Panc1 (cell line): ENCODE results near the gene CSF1R. TPM values are rescaled to one million over a fixed set of nuclear protein-coding genes. Genes with fewer than 3 reads are reported as not detected.

ENCODE experiments used
- ATAC-seq: fragments of 200-7000 bp; cut with Tn5 transposase; 2 replicates; pipeline ENCODE4 v1.9.1; 2020; ENCODE audit warnings: mild to moderate bottlenecking, moderate library complexity
- BruUV-seq: library from RNA; stranded (reverse); fragments of 400-500 nt; replicated peaks from 2 replicates; lab custom pipeline; 2021; lab: Mats Ljungman, UMichigan
- CTCF ChIA-PET: fragments of 300-600 bp; sonication (Branson Sonifier 250); formaldehyde crosslinking; loops from one replicate; lab custom pipeline; 2022; ENCODE audit warnings: antibody characterized with exemption; lab: Charles Lee
- POLR2A ChIA-PET: fragments of 300-600 bp; sonication (Branson Sonifier 250); formaldehyde crosslinking; loops from one replicate; lab custom pipeline; 2022; ENCODE audit warnings: antibody characterized with exemption; lab: Charles Lee
- DNase-seq: peaks from one replicate; pipeline ENCODE4 v3.0.0-alpha.2; 2010; ENCODE audit warnings: low read depth, low spot score
- H3K27ac ChIP-seq: 2 replicates; pipeline ENCODE4 v1.5.1; 2011; ENCODE audit warnings: mild to moderate bottlenecking, low read length, inconsistent platforms
- H3K27me3 ChIP-seq: fragments of 200-500 bp; sonication (Bioruptor generic); 2 replicates; pipeline ENCODE4 v1.6.0; 2014; ENCODE audit warnings: low read length, inconsistent platforms; ENCODE audit not compliant: control insufficient read depth, insufficient read depth
- H3K36me3 ChIP-seq: fragments of 200-500 bp; sonication (Bioruptor generic); 2 replicates; pipeline ENCODE4 v1.5.1; 2014; ENCODE audit warnings: inconsistent platforms, mild to moderate bottlenecking, low read length, moderate library complexity; ENCODE audit not compliant: control insufficient read depth, insufficient read depth
- H3K4me1 ChIP-seq: 2 replicates; pipeline ENCODE4 v1.5.1; 2011; ENCODE audit warnings: inconsistent platforms, mild to moderate bottlenecking, low read length, moderate library complexity; ENCODE audit not compliant: control insufficient read depth, insufficient read depth
- H3K4me3 ChIP-seq, 2 experiments: 2 replicates each; pipeline ENCODE4 v1.5.1; 2011 to 2012; ENCODE audit warnings: low read depth in 2 of 2, low read length in 2 of 2, mild to moderate bottlenecking in 2 of 2, inconsistent platforms in 1 of 2, moderate library complexity in 1 of 2
- H3K9me3 ChIP-seq: fragments of 200-500 bp; sonication (Bioruptor generic); 2 replicates; pipeline ENCODE4 v1.5.1; 2014; ENCODE audit warnings: low read depth, mild to moderate bottlenecking, inconsistent platforms, low read length, moderate library complexity; ENCODE audit not compliant: control insufficient read depth, insufficient read depth
- POLR2AphosphoS5 ChIP-seq: IDR thresholded peaks from 2 replicates; pipeline ENCODE4 v1.6.1; 2012; ENCODE audit warnings: mild to moderate bottlenecking, low read depth, low read length, moderate library complexity
- SIN3A ChIP-seq: IDR thresholded peaks from 2 replicates; pipeline ENCODE4 v1.6.1; 2012; ENCODE audit warnings: low read depth, mild to moderate bottlenecking, low read length, moderate library complexity, borderline replicate concordance; ENCODE audit not compliant: insufficient read depth
- TCF7L2 ChIP-seq: IDR thresholded peaks from 2 replicates; pipeline ENCODE4 v1.6.1; 2011; ENCODE audit warnings: mild to moderate bottlenecking, low read depth, low read length, inconsistent platforms
- in situ Hi-C: cut with HindIII; loops from 2 replicates; pipeline ENCODE4 v1.10.0; 2016; ENCODE audit warnings: low sequenced_read_pairs, low pct_unique_long_range_greater_than_20kb
- intact Hi-C: fragments of 100-400 bp; cut with micrococcal nuclease; formaldehyde crosslinking; loops from one replicate; pipeline ENCODE4 v1.10.0; 2022; ENCODE audit not compliant: unreplicated experiment
- total RNA-seq: library from RNA; stranded (reverse); gene quantifications from one replicate; pipeline ENCODE4 v1.2.1, GENCODE V29; 2021; ENCODE audit not compliant: unreplicated experiment
- TF ChIP-seq, protein P1 (sequence below), 2 experiments: IDR thresholded peaks; 2 replicates each; pipeline ENCODE4 v1.6.1; 2011 to 2012; ENCODE audit warnings: low read depth in 2 of 2, control low read depth in 1 of 2, low read length in 1 of 2, mild to moderate bottlenecking in 1 of 2, moderate library complexity in 1 of 2; ENCODE audit not compliant: insufficient read depth in 1 of 2
- TF ChIP-seq, protein P2 (sequence below): fragments of 450-650 bp; IDR thresholded peaks from 2 replicates; pipeline ENCODE4 v1.5.1; 2017; ENCODE audit warnings: mild to moderate bottlenecking

Gene CSF1R
- total RNA-seq, 1 experiment from 2014 or later: 0.05 TPM

DNA sequence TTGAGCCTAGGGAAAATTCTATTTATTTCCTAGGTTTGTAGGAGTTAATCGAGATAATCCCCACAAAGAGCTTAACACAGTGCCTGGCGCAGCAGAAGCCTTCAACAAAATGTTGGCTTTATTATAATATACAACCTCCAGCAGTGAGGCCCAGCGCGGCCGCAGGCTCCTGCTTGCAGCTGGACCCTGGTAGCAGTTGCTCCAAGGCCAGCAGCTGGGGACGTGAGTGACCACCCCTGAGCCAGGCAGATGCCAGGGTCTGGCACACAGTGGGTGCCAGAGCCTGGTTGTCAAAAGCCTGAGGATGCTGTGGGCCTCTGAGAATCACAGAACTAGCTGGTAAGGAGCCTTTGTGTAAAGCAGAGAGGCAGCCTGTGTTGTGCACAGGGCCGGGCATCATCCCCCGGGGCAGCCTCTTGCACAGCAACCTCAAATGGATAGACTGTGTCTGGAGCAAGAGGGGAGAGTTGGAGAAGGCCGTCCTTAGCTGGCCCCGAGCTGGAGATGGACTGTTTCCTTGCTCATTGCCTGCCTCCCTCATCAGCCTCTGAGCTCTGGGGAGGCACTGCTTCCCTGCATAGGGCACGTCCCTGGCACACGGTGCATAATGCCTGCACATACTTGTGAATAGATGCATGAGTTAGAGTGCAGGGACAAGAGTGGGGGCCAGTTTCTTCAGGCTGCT is 17.3 kb downstream of the CSF1R start:
- Histone ChIP-seq H3K9me3 (no peaks in the 10 kb centered on the region), H3K27ac (no peak overlapping the region), H3K27me3 (no peaks in the 10 kb centered on the region), H3K4me3 (no peak overlapping the region), H3K4me1 (no peaks in the 10 kb centered on the region), H3K36me3 (no peaks in the 10 kb centered on the region)
- intact Hi-C loops (no loop called here), in situ Hi-C loops (no loop called here)
- CTCF ChIA-PET: no interaction called here
- no peak for DNase-seq
- ATAC-seq: no peak; the same call in 1 of the 2 replicates
- no peak for TF ChIP-seq SIN3A
- TF ChIP-seq, protein P1, sequence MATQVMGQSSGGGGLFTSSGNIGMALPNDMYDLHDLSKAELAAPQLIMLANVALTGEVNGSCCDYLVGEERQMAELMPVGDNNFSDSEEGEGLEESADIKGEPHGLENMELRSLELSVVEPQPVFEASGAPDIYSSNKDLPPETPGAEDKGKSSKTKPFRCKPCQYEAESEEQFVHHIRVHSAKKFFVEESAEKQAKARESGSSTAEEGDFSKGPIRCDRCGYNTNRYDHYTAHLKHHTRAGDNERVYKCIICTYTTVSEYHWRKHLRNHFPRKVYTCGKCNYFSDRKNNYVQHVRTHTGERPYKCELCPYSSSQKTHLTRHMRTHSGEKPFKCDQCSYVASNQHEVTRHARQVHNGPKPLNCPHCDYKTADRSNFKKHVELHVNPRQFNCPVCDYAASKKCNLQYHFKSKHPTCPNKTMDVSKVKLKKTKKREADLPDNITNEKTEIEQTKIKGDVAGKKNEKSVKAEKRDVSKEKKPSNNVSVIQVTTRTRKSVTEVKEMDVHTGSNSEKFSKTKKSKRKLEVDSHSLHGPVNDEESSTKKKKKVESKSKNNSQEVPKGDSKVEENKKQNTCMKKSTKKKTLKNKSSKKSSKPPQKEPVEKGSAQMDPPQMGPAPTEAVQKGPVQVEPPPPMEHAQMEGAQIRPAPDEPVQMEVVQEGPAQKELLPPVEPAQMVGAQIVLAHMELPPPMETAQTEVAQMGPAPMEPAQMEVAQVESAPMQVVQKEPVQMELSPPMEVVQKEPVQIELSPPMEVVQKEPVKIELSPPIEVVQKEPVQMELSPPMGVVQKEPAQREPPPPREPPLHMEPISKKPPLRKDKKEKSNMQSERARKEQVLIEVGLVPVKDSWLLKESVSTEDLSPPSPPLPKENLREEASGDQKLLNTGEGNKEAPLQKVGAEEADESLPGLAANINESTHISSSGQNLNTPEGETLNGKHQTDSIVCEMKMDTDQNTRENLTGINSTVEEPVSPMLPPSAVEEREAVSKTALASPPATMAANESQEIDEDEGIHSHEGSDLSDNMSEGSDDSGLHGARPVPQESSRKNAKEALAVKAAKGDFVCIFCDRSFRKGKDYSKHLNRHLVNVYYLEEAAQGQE (IDR thresholded peaks at IDR 0.05; ENCODE audit: insufficient read depth in 1 of 2, low read depth in 2 of 2, low read length in 1 of 2): no peak
- TF ChIP-seq TCF7L2: no peak
- TF ChIP-seq POLR2AphosphoS5: no peak
- TF ChIP-seq, protein P2, sequence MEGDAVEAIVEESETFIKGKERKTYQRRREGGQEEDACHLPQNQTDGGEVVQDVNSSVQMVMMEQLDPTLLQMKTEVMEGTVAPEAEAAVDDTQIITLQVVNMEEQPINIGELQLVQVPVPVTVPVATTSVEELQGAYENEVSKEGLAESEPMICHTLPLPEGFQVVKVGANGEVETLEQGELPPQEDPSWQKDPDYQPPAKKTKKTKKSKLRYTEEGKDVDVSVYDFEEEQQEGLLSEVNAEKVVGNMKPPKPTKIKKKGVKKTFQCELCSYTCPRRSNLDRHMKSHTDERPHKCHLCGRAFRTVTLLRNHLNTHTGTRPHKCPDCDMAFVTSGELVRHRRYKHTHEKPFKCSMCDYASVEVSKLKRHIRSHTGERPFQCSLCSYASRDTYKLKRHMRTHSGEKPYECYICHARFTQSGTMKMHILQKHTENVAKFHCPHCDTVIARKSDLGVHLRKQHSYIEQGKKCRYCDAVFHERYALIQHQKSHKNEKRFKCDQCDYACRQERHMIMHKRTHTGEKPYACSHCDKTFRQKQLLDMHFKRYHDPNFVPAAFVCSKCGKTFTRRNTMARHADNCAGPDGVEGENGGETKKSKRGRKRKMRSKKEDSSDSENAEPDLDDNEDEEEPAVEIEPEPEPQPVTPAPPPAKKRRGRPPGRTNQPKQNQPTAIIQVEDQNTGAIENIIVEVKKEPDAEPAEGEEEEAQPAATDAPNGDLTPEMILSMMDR: no peak
- BruUV-seq: no TSS peak
- POLR2A ChIA-PET: interaction anchor here (0.6 kb wide), 1 partner anchor 510 kb away, joined by 4 read pairs; no protein-coding TSS in a partner anchor

DNA sequence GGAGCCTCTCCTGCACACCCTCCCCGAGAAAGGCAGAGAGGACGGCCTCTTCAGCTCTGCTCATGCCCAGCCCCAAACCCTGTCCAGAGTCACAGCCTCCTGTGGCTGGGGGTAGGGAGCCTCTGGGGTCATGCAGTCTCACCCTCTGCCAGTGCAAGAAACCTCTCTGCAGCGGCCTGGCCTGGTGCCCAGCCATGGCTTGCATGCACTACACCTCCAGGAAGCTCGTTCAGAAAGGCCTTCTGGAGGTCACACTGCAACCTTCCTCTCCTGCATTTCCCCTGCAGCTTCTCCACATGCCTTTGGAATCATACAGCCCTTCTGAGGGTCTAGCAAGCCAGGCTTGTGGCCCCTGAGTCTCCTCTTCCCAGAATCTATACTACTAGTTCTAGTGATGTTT is 17.9 kb downstream of the CSF1R start:
- POLR2A ChIA-PET: no interaction called here
- intact Hi-C loops (no loop called here), in situ Hi-C loops (no loop called here)
- ATAC-seq (no peak), DNase-seq (no peak)
- BruUV-seq: no TSS peak
- Histone ChIP-seq H3K27me3 (no peaks in the 10 kb centered on the region), H3K4me1 (no peaks in the 10 kb centered on the region), H3K27ac (no peak overlapping the region), H3K9me3 (no peaks in the 10 kb centered on the region), H3K36me3 (no peaks in the 10 kb centered on the region), H3K4me3 (no peak overlapping the region)
- CTCF ChIA-PET: no interaction called here
- TF ChIP-seq, protein P2: no peak
- TF ChIP-seq POLR2AphosphoS5 (no peak), TCF7L2 (no peak), SIN3A (no peak)
- TF ChIP-seq, protein P1 (IDR thresholded peaks at IDR 0.05; ENCODE audit: insufficient read depth in 1 of 2, low read depth in 2 of 2, low read length in 1 of 2): no peak
